Neural progenitor cell (in vitro differentiated cells): ENCODE measurements around the gene TPP2.

Experiments used
- CTCF ChIP-seq: fragments of 200-600 bp; sonication (generic); IDR thresholded peaks from 2 replicates; pipeline ENCODE4 v1.5.1; 2017; ENCODE audit warnings: antibody characterized with exemption, mild to moderate bottlenecking
- EZH2 ChIP-seq: fragments of 200-600 bp; sonication (generic); IDR thresholded peaks from 2 replicates; pipeline ENCODE4 v1.6.1; 2017; ENCODE audit warnings: antibody characterized with exemption, mild to moderate bottlenecking, moderate library complexity
- EZH2phosphoT487 ChIP-seq: fragments of 200-600 bp; sonication (generic); IDR thresholded peaks from 2 replicates; pipeline ENCODE4 v1.6.1; 2017; ENCODE audit warnings: antibody characterized with exemption

GRCh38 chr13:102680842-102681740 is 84.3 kb downstream of the TPP2 start:
- no peak for TF ChIP-seq CTCF
- no peak for TF ChIP-seq EZH2
- no peak for TF ChIP-seq EZH2phosphoT487
